ENCODE measurements around the gene LAMTOR5. TPM values are rescaled to one million over a fixed set of nuclear protein-coding genes. Genes with fewer than 3 reads are reported as not detected.

The LAMTOR5 gene
- total RNA-seq, 1 donor from 2014 or later: 135 TPM

GRCh38 chr1:110428946-110429345 lies 21.5 kb upstream of the LAMTOR5 start:
- Mint-ChIP-seq H3K9me3 (ENCODE audit: unreplicated experiment) (no peaks in the 10 kb centered on the region), H3K36me3 (ENCODE audit: unreplicated experiment) (no peaks in the 10 kb centered on the region), H3K27ac (ENCODE audit: unreplicated experiment) (no peak overlapping the region), H3K4me3 (ENCODE audit: unreplicated experiment) (no peak overlapping the region), H3K4me1 (ENCODE audit: low read depth, unreplicated experiment) (peaks cover 8% of the 10 kb centered on the region), H3K27me3 (ENCODE audit: unreplicated experiment) (peaks cover 8% of the 10 kb centered on the region)
- no peak for TF ChIP-seq CTCF (IDR thresholded peaks at IDR 0.05; ENCODE audit: partially characterized antibody, unreplicated experiment)
- DNase-seq: no peak

GRCh38 chr1:110426854-110427253 lies 19.4 kb upstream of the LAMTOR5 start:
- DNase-seq: no peak
- Mint-ChIP-seq H3K27ac (ENCODE audit: unreplicated experiment) (no peak overlapping the region), H3K9me3 (ENCODE audit: unreplicated experiment) (no peaks in the 10 kb centered on the region), H3K27me3 (ENCODE audit: unreplicated experiment) (peaks cover 7% of the 10 kb centered on the region), H3K4me3 (ENCODE audit: unreplicated experiment) (no peak overlapping the region), H3K36me3 (ENCODE audit: unreplicated experiment) (peaks cover 3% of the 10 kb centered on the region), H3K4me1 (ENCODE audit: low read depth, unreplicated experiment) (peaks cover 5% of the 10 kb centered on the region)
- no peak for TF ChIP-seq CTCF (IDR thresholded peaks at IDR 0.05; ENCODE audit: partially characterized antibody, unreplicated experiment)

GRCh38 chr1:110425612-110426152 lies 18.2 kb upstream of the LAMTOR5 start:
- peaks cover 5% of the 10 kb centered on the region for H3K4me1 Mint-ChIP-seq (ENCODE audit: low read depth, unreplicated experiment)
- no peak overlapping the region for H3K27ac Mint-ChIP-seq (ENCODE audit: unreplicated experiment)
- peaks cover under 1% of the 10 kb centered on the region for H3K27me3 Mint-ChIP-seq (ENCODE audit: unreplicated experiment)
- DNase-seq: no peak
- no peak overlapping the region for H3K4me3 Mint-ChIP-seq (ENCODE audit: unreplicated experiment)
- TF ChIP-seq CTCF (IDR thresholded peaks at IDR 0.05; ENCODE audit: partially characterized antibody, unreplicated experiment): no peak
- H3K36me3 Mint-ChIP-seq (ENCODE audit: unreplicated experiment): peaks cover 10% of the 10 kb centered on the region
- H3K9me3 Mint-ChIP-seq (ENCODE audit: unreplicated experiment): no peaks in the 10 kb centered on the region

- Mint-ChIP-seq H3K9me3 (ENCODE audit: unreplicated experiment) (peaks cover 1% of the 10 kb centered on the region), H3K4me1 (ENCODE audit: low read depth, unreplicated experiment) (peaks cover 5% of the 10 kb centered on the region), H3K36me3 (ENCODE audit: unreplicated experiment) (peaks cover 10% of the 10 kb centered on the region), H3K4me3 (ENCODE audit: unreplicated experiment) (no peak overlapping the region), H3K27me3 (ENCODE audit: unreplicated experiment) (no peaks in the 10 kb centered on the region), H3K27ac (ENCODE audit: unreplicated experiment) (no peak overlapping the region)
- no peak for TF ChIP-seq CTCF (IDR thresholded peaks at IDR 0.05; ENCODE audit: partially characterized antibody, unreplicated experiment)
- no peak for DNase-seq
Observed at GRCh38 chr1:110424699-110425611, 17.5 kb upstream of the LAMTOR5 start.

Data from glutamatergic neuron (in vitro differentiated cells).